Medulla oblongata (tissue), 1 donor: ENCODE results near the gene UGT2A2.
"Not testable (repeated sequence)": the region's sequence is repeated elsewhere in the genome, so short reads cannot be mapped to it uniquely, and the experiment has no call there.

Experiments used
- DNase-seq: peaks from one replicate; pipeline ENCODE4 v3.0.0-alpha.2; 2015; ENCODE audit errors: extremely low spot score

UGT2A2 gene

DNA sequence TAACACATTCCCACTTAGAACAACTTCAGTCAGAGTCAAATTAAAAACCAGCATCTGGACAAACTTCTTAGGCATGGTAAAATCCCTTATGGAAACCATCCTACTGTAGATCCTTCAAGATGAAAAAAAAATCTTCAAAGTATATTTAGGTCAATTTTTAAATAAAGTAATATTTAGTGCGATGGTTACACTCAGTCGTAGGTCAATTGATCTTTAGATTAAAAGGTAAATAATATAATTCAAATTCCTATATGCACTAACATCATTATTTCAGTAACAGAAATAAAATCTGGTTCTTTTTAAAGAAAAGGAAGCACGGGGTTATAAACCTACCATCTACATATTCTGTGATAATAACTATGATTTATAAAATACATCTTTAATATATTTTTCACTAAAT lies at the start of gene UGT2A2:
Gene UGT2A2, minus strand, starts transcription at position 101 of the 400 bp plus-strand sequence. Its CDS starts 2 bp downstream, at position 99.
- DNase-seq, result no peak

DNA sequence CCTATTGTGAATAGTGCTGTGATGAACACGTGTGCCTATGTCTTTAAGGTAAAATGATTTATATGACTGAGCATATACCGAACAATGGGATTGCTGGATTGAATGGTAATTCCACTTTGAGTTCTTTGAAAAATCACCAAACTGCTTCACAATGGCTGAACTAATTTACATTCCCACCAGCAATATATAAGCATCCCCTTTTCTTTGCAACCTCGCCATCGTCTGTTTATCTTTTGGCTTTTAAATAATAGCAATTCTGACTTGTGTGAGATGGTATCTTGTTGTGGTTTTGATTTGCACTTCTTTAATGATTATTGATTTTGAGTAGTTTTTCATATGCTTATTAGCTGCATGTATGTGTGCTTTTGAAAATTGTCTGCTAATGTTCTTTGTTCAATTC lies 45.4 kb upstream of the UGT2A2 start:
- no peak for DNase-seq

DNA sequence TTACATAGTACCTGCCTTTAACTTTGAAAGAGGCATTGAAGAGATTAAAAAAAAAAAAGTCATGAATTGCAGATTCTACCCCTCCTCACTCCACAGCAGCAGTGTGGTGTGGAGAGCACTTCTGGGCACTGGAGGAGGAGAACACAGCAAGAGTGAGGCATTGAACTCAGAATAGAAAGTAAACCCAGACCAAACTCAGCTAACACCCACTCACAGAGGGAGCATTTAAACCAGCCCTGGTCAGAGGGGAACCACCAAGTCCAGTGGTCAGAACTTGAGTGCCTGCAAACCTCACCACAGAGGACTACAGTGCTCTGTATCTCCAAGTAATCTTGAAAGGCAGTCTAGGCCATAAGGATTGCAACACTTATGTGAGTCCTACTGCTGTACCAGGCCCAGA lies 29.2 kb upstream of the UGT2A2 start:
- no peak for DNase-seq

- DNase-seq, result not testable (repeated sequence)
Measured at GRCh38 chr4:69664009-69664408, 24.6 kb upstream of the UGT2A2 start.

- DNase-seq, result not testable (repeated sequence)
Measured at GRCh38 chr4:69661130-69661803, 21.8 kb upstream of the UGT2A2 start.

DNA sequence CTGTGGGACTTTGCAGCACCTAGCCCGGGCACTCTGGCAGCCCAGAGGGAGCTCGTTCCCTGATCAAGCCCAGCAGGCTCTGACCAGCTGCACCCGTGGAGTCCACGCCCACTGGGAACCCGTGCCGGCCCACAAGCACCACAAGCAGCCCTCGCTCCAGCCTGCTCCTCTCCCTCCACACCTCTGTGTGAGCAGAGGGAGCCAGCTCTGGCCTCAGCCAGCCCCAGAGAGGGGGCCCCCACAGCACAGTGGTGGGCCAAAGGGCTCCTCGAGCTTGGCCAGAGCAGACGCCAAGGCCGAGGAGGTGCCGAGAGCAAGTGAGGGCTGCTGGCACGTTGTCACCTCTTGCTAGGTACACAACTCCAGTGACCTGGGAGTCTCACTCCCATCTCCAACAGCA lies 18.7 kb upstream of the UGT2A2 start:
- no peak for DNase-seq

GRCh38 chr4:69656653-69657158 lies 17.3 kb upstream of the UGT2A2 start:
- no peak for DNase-seq

GRCh38 chr4:69653147-69653546 lies 13.7 kb upstream of the UGT2A2 start, which contains the start of gene UGT2A1:
Gene UGT2A1, minus strand, starts transcription at chr4:69653247. Its CDS starts 5,603 bp downstream, at chr4:69647644.
- no peak for DNase-seq

DNA sequence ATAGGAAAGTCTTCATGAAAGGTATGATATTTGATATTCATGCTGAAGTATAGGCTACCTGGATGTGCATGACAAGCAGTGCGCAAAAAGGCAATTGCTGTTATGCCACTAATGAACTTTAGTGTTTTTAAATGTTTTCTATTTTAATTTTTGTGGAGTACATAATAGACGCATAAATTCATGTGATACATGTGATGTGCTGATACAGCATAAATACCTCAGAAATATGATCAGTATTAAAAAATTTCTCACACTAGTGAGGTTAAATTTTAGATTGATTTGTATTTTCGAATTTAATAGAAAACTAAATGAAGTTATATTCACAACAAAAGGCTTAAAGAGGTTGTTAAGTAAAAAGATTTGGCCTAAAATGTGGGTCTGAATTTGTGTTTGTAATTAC lies 11.4 kb upstream of the UGT2A2 start:
- DNase-seq, result no peak

DNA sequence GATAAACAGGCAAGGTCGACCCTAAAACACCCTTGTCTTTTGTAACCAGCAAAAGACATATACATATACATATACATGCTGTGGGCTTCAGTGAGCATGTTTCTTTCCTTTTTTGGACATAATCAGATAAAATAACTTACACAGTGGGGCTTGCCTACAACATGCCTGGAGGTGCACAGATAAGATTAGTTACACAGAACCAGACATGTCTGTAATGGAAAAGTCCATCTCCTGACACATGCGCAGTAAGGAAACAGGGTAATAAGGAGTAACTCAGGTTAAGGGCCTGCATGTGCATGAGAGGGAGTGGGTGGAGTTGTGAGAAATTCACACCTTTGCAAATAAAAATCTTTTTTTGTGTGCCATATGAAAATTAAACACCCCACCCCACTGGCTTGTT lies 10.2 kb upstream of the UGT2A2 start:
- DNase-seq, result no peak

DNA sequence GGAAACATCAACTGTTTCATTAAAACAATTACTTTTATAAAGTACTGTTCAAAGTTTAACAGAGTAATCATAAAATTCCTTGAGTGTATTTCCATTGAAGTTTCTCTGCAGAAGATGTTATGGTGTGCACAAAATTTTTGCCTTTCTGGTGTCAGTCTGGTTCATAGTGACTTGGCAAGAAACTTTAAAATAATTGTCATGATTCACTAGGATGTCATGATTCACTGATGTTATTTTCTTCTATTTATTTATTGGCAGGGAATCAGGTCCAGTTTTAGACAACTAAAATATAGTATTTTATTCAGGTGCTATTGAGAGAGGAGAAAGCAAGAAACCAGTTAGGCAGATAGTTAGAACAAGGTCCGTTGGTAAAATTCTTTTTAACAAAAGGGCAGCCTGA lies 9.8 kb upstream of the UGT2A2 start:
- no peak for DNase-seq

- peak; percentile 23 for DNase-seq
Measured at GRCh38 chr4:69642961-69643360, 3.5 kb upstream of the UGT2A2 start.

DNA sequence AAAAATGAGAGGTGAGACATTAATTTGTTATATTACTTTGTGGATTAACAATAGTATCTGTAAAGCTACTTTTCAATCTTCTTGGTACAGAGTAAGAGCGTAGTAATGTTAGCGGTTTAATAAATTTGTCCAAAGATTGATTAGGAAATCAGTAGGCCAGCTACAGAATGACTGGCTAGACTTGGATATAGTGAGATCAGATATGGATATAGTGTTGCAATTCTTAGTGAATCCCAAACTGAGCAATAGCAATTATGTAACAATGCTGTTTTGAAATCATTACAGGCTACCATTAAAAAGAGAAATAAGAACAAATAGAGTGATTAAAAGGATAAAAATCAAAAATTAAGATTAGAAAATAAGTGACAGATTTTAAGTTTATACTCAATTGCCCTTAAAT lies 847 bp upstream of the UGT2A2 start:
- DNase-seq, result no peak

GRCh38 chr4:69617083-69617694 lies 22.3 kb downstream of the UGT2A2 start:
- peak; percentile 49 for DNase-seq

DNA sequence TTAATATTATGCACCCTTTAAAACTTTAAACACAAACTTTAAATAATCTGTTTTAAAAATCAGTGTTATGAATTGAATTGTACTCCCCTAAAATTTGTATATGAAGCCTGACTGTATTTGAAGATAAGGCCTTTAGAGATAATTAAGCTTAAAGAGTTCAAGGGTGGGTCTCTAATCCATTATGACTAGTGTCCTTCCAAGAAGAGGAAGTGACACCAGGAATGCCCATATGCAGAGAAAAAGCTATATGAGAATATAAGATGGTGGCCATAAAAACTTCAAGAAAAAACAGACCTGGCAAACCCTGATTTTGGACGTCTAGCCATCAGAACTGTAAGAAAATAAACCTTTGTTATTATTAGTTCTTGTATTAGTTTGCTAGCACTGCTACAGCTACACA lies 29.0 kb downstream of the UGT2A2 start:
- no peak for DNase-seq

DNA sequence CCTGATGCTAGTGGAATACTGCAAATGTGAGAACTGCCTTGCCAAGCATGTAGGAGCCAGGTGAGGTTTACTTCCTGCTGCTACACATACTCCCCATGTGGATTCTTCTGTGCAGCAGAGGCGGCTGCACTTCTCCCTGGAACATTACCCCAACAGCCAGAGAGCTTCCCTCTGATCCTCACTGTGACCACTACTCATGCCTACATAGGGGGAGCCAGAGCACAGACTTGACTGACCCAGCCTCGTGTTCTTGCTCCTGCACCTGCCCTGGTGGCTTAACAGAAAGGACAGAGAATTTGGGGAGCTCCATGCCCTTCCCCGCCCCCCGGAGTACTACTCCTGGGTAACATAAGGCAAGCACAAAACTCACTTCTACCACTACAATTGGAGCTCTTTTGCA lies 38.4 kb downstream of the UGT2A2 start:
- DNase-seq, result no peak

DNA sequence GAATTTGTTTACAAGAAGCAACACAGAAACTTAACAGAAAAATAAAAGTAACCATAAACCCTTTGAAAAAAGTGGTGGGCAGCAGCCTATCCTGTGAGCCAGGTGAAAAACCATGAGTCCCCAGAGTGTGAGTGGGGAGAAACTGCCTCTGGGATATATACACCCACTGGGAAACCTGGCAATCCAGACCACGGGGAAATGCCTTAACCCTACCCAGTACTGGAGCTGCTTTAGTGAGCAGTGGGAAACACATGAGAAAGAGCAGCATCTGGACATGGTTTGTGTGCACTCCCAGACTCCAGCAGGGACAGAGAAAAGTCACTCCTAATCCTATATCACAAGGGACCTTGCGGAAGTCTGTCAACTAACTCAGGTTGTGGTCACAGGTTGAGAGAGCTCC lies 39.4 kb downstream of the UGT2A2 start:
- no peak for DNase-seq

DNA sequence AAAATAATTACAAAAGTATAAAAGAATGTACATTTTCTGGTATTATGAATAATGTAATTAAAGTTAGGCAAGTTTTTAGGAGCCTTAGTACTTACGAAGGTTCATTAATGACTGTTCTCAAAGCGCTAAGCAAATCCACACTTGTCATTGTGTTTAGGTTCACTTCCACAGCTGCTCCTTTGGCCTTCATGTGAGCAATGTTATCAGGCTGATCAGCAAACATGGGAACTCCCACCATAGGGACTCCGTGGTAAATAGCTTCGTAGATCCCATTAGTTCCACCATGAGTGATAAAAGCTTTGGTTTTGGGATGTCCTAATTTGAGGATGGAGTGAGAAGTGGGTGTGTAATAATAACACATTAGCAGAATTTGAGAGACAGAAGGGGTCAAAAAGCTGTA lies 45.1 kb downstream of the UGT2A2 start:
- DNase-seq, result no peak

DNA sequence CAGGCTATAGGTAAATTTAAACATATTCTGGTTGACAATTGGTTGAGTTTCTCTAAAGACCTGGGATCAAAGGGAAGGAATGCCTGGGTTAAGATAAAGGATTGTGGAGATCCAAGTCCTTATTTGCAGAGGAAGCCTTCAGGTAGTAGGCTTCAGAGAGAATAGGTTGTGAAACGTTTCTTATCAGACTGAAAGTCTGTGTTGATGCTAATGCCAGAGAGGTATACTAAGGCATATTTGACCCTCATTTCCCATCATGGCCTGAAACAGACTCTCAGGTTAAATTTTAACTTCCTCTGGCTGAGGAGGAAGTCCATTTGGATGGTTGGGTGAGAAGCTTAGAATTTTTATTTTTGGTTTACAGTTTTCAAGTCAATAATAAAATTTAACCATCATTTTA lies 48.1 kb downstream of the UGT2A2 start:
- DNase-seq, result no peak

- DNase-seq, result no peak
Measured at GRCh38 chr4:69589884-69590283, 49.6 kb downstream of the UGT2A2 start.

GRCh38 chr4:69584135-69584534 lies 55.3 kb downstream of the UGT2A2 start:
- no peak for DNase-seq

GRCh38 chr4:69583543-69583942 lies 55.9 kb downstream of the UGT2A2 start:
- DNase-seq, result no peak

DNA sequence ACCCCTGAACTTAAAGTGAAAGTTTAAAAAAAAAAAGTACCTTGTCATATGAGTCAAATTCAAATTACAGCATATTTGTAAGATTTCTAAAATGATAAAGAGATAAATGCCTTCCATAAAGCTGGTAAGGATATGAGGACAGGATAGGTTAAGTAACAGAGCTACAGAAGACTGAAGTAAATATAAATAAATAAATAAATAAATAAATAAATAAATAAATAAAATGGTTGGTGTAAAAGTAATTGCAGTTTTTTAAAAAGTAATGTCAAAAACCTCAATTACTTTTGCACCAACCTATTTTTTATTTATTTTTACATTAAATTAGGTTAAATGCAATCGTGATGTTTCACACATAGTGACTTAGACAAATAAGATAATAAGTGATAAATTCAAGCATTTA lies 62.2 kb downstream of the UGT2A2 start:
- no peak for DNase-seq
